Kidney epithelial cell (primary cell): ENCODE measurements around the gene CCDC14. TPM values are rescaled to one million over a fixed set of nuclear protein-coding genes. Genes with fewer than 3 reads are reported as not detected.
"Not testable (repeated sequence)": the region's sequence is repeated elsewhere in the genome, so short reads cannot be mapped to it uniquely, and the experiment has no call there.

Source experiments
- DNase-seq: peaks from one replicate; pipeline ENCODE4 v3.0.0-alpha.2; 2010; ENCODE audit warnings: low read depth
- H3K27me3 ChIP-seq: 2 replicates; pipeline ENCODE4 v1.6.0; 2011; ENCODE audit warnings: low read length; ENCODE audit not compliant: control insufficient read depth, insufficient read depth
- H3K36me3 ChIP-seq: 2 replicates; pipeline ENCODE4 v1.5.1; 2011; ENCODE audit warnings: low read length; ENCODE audit not compliant: control insufficient read depth, insufficient read depth
- H3K4me3 ChIP-seq: 2 replicates; pipeline ENCODE4 v1.5.1; 2011; ENCODE audit warnings: low read depth, mild to moderate bottlenecking, control low read depth, low read length
- CTCF ChIP-seq: IDR thresholded peaks from 2 replicates; pipeline ENCODE4 v1.5.1; 2011; ENCODE audit warnings: mild to moderate bottlenecking, moderate library complexity, low read length, control low read depth, inconsistent platforms; ENCODE audit not compliant: insufficient read depth, poor library complexity, severe bottlenecking
- total RNA-seq: library from RNA; depleted of rRNA; stranded (reverse); fragments of >200 nt; gene quantifications from 2 replicates; pipeline ENCODE4 v1.2.3, GENCODE V29; 2015

Gene CCDC14
- total RNA-seq, 1 donor from 2014 or later: 24.2 TPM

DNA sequence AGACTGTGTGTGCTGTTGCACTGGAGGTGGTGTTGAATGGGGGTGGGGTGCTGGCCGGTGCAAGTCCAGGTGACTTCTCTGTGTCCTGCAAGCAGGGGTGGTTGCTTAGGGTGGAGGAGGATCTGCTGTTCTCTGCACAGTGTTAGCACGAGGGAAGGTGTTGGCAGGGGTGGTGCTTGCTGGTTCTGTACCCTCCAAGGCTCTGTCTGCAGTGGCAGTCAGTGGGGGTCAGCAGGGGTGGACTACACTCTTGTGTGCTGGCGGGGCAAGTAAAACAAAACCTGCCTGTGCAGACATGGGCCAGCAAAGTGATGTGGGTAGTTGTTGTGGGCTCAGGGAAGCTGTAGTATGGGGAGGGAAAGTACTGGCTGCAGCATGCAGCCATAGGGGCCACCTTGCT lies 25.4 kb upstream of the CCDC14 start:
- Histone ChIP-seq H3K27me3 (peaks cover 14% of the 10 kb centered on the region), H3K36me3 (no peaks in the 10 kb centered on the region), H3K4me3 (no peak overlapping the region)
- no peak for TF ChIP-seq CTCF
- no peak for DNase-seq

DNA sequence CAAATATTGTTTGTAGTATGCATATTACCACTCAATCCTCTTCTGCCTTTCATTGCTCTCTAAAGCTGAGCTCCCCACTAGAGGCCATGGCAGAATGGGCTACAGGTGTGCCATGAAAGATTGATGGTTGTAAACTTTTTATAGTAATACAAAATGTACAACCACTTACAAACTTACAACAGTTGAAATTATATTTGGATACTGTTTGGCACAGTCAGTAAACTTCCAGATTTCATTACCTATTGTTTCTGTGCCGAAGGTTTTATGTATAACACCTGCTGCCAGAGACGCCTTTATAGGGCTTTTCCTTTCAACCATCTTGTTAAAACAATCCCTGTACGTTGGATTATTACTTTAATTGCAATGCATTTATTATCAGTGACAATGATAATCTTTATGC lies 23.9 kb upstream of the CCDC14 start:
- Histone ChIP-seq H3K36me3 (no peaks in the 10 kb centered on the region), H3K27me3 (peaks cover 14% of the 10 kb centered on the region), H3K4me3 (no peak overlapping the region)
- no peak for DNase-seq
- TF ChIP-seq CTCF: no peak

GRCh38 chr3:123984350-123984749 lies 23.3 kb upstream of the CCDC14 start:
- H3K27me3 ChIP-seq: peaks cover 10% of the 10 kb centered on the region
- TF ChIP-seq CTCF: no peak
- no peak overlapping the region for H3K4me3 ChIP-seq
- DNase-seq: no peak
- no peaks in the 10 kb centered on the region for H3K36me3 ChIP-seq

DNA sequence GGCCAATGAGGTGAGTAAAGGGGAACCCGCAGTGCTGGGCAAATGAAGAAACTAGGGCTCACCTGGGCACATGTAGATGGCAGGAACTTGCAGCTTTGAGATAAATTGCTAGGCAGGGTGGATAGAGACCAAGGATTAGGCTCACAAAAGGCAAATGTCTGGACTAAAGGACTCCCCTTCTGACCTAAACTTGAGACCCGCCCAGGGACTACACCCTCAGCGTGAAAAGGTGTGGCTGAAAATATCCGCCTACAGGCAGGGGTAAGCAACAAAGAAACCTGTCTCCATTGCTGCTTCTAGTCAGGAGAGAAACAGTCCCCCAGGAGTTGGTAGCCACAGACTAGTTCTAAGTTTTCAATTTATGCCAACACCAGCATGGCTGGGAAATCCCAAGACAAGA lies 20.3 kb upstream of the CCDC14 start:
- H3K27me3 ChIP-seq, H3K36me3 ChIP-seq, DNase-seq, H3K4me3 ChIP-seq: not testable (repeated sequence)

DNA sequence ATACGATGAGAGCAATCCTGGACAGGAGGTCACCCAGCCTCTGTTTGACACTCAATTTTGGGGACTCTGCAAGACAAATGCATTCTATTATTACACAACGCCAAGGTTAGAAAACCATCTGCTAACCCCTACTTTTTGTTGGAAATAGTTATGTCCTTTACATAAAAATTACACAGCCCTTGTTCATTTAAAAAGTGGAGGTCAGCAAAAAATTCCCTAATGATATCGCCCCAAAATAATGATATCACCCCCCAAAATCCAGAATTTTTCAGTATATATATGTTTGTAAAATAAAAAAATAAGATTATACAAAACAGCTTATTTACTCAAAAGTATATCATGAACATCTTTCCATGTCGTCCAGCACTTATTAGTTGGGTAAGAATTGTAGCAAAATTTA lies 19.5 kb upstream of the CCDC14 start:
- no peak for DNase-seq
- TF ChIP-seq CTCF: no peak
- Histone ChIP-seq H3K36me3 (no peaks in the 10 kb centered on the region), H3K27me3 (peaks cover 2% of the 10 kb centered on the region), H3K4me3 (no peak overlapping the region)

- H3K36me3 ChIP-seq, H3K27me3 ChIP-seq, DNase-seq: not testable (repeated sequence)
- TF ChIP-seq CTCF: peak; percentile 62
- H3K4me3 ChIP-seq: peak overlapping the region; percentile 38
Measured at GRCh38 chr3:123979525-123980501, 18.8 kb upstream of the CCDC14 start.

- H3K27me3 ChIP-seq, H3K4me3 ChIP-seq, DNase-seq, H3K36me3 ChIP-seq: not testable (repeated sequence)
Measured at GRCh38 chr3:123976904-123977303, 15.9 kb upstream of the CCDC14 start.

GRCh38 chr3:123976181-123976898 lies 15.3 kb upstream of the CCDC14 start:
- not testable (repeated sequence) for H3K4me3 ChIP-seq, DNase-seq, H3K27me3 ChIP-seq, H3K36me3 ChIP-seq

- DNase-seq: not testable (repeated sequence)
Measured at GRCh38 chr3:123975030-123975429, 14.0 kb upstream of the CCDC14 start.

More at GRCh38 chr3:123975030-123975429, 14.0 kb upstream of the CCDC14 start:
- H3K36me3 ChIP-seq, H3K27me3 ChIP-seq, H3K4me3 ChIP-seq: not testable (repeated sequence)
